LNCaP clone FGC (cell line): Measurements from ENCODE around the gene PITPNM2.
"Not testable (repeated sequence)": the region's sequence is repeated elsewhere in the genome, so short reads cannot be mapped to it uniquely, and the experiment has no call there.

Experiments used
- DNase-seq: peaks from one replicate; pipeline ENCODE4 v3.0.0-alpha.2; 2011; ENCODE audit warnings: low read depth
- H3K4me3 ChIP-seq: 2 replicates; pipeline ENCODE4 v1.5.1; 2011; ENCODE audit warnings: mild to moderate bottlenecking, low read depth, low read length, control low read depth
- TF ChIP-seq, protein P1 (sequence below): IDR thresholded peaks from 2 replicates; pipeline ENCODE4 v1.5.1; 2012; ENCODE audit warnings: mild to moderate bottlenecking; ENCODE audit not compliant: control insufficient read depth, insufficient read depth; ENCODE audit errors: extremely low read depth

PITPNM2 gene

GRCh38 chr12:123104809-123105208 is 46.1 kb downstream of the PITPNM2 start:
- TF ChIP-seq, protein P1, sequence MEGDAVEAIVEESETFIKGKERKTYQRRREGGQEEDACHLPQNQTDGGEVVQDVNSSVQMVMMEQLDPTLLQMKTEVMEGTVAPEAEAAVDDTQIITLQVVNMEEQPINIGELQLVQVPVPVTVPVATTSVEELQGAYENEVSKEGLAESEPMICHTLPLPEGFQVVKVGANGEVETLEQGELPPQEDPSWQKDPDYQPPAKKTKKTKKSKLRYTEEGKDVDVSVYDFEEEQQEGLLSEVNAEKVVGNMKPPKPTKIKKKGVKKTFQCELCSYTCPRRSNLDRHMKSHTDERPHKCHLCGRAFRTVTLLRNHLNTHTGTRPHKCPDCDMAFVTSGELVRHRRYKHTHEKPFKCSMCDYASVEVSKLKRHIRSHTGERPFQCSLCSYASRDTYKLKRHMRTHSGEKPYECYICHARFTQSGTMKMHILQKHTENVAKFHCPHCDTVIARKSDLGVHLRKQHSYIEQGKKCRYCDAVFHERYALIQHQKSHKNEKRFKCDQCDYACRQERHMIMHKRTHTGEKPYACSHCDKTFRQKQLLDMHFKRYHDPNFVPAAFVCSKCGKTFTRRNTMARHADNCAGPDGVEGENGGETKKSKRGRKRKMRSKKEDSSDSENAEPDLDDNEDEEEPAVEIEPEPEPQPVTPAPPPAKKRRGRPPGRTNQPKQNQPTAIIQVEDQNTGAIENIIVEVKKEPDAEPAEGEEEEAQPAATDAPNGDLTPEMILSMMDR, result no peak
- H3K4me3 ChIP-seq, result no peak overlapping the region
- no peak for DNase-seq

DNA sequence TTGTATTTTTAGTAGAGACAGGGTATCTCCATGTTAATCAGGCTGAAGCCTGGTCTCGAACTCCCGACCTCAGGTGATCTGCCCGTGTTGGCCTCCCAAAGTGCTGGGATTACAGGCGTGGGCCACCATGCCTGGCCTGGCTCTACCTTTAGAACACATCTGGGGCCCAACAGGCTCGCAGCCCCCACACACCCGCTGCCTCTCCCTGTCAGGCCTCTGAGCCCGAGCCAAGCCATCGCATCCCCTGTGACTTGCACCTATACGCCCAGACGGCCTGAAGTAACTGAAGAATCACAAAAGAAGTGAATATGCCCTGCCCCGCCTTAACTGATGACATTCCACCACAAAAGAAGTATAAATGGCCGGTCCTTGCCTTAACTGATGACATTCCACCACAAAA is 46.8 kb downstream of the PITPNM2 start:
- H3K4me3 ChIP-seq, DNase-seq: not testable (repeated sequence)

- TF ChIP-seq, protein P1, result no peak
- no peak overlapping the region for H3K4me3 ChIP-seq
- no peak for DNase-seq
Measured at GRCh38 chr12:123102781-123103503, 47.9 kb downstream of the PITPNM2 start.

DNA sequence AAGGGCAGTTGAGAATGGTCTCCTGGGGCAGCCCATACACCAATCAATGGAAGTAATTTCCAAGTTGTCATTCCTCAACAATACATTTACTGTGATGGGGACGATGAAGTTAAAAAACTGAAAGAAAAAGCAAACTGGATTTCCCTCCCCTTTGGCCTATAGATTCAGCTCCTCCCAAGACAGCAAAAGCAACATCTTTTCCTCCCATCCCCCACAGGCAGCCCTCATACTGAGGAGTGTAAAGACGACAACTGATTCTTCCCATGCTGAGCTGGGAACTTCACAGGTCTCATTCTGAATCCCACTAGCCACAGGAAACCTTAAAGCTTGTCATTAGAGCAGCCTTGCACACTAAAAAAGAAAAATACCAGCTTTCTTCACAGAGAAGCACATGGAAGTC is 48.5 kb downstream of the PITPNM2 start:
- no peak overlapping the region for H3K4me3 ChIP-seq
- DNase-seq, result no peak
- TF ChIP-seq, protein P1, result no peak

GRCh38 chr12:123101526-123101925 is 49.4 kb downstream of the PITPNM2 start:
- TF ChIP-seq, protein P1, result no peak

More at GRCh38 chr12:123101526-123101925, 49.4 kb downstream of the PITPNM2 start:
- no peak for DNase-seq
- H3K4me3 ChIP-seq, result no peak overlapping the region
